B cell (primary cell): ENCODE measurements around the gene MESP2.

Source experiments
- CTCF ChIP-seq: fragments of 200-600 bp; IDR thresholded peaks from one replicate; pipeline ENCODE4 v1.8.0; 2022; ENCODE audit warnings: antibody characterized with exemption, mild to moderate bottlenecking
- EZH2 ChIP-seq: IDR thresholded peaks from 2 replicates; pipeline ENCODE4 v1.6.1; 2012; ENCODE audit warnings: borderline replicate concordance, low read depth, mild to moderate bottlenecking, moderate library complexity, low read length; ENCODE audit not compliant: insufficient read depth, poor library complexity, severe bottlenecking

GRCh38 chr15:89790661-89791060 is 14.5 kb downstream of the MESP2 start:
- no peak for TF ChIP-seq CTCF
- no peak for TF ChIP-seq EZH2
